22Rv1 (cell line): Measurements from ENCODE around the gene HTR2C.

Source experiments
- CTCF ChIP-seq: fragments of 450-650 bp; IDR thresholded peaks from 2 replicates; pipeline ENCODE4 v1.5.1; 2017; ENCODE audit warnings: mild to moderate bottlenecking
- ZFX ChIP-seq: fragments of 450-650 bp; IDR thresholded peaks from 2 replicates; pipeline ENCODE4 v1.6.1; 2017; ENCODE audit warnings: antibody characterized with exemption, borderline replicate concordance

- TF ChIP-seq CTCF (no peak), ZFX (no peak)
These were observed 125.5 kb downstream of the HTR2C start for GRCh38 chrX:114709406-114709805.
